H1 (cell line): ENCODE measurements around the gene NEB. TPM values are rescaled to one million over a fixed set of nuclear protein-coding genes. Genes with fewer than 3 reads are reported as not detected.

Experiments
- BCL11A ChIP-seq, 2 experiments: IDR thresholded peaks; one replicate each; pipeline ENCODE4 v1.6.1; 2011; ENCODE audit warnings: low read depth in 2 of 2, low read length in 2 of 2, mild to moderate bottlenecking in 2 of 2
- polyA plus RNA-seq, 7 experiments: library from polyadenylated mRNA; depleted of rRNA in 3 of 7; stranded (reverse) in 5 of 7; unstranded in 2 of 7; fragments of >200 nt in 5 of 7; fragments of 200-250 nt in 2 of 7; gene quantifications; 1 replicate in 5 of 7; 2 replicates in 1 of 7; 4 replicates in 1 of 7; pipeline versions ENCODE4 v1.2.1 to v1.2.3, GENCODE V29; 2011 to 2013; ENCODE audit warnings: missing spikeins in 2 of 7, mixed read lengths in 2 of 7
- total RNA-seq: library from RNA; stranded (reverse); fragmentation: NEBNext Ultra II Directional; extraction: Animal tissue kit (Norgen Biotek cat#: 25700); gene quantifications from 2 replicates; pipeline ENCODE4 v1.2.1, GENCODE V29; 2021

NEB gene
- total and polyA plus RNA-seq, 2 of the 8 experiments (the other 6 are each of a cell fraction or from before 2014, with no cell fraction given) = 1.4 to 2.5 TPM

DNA sequence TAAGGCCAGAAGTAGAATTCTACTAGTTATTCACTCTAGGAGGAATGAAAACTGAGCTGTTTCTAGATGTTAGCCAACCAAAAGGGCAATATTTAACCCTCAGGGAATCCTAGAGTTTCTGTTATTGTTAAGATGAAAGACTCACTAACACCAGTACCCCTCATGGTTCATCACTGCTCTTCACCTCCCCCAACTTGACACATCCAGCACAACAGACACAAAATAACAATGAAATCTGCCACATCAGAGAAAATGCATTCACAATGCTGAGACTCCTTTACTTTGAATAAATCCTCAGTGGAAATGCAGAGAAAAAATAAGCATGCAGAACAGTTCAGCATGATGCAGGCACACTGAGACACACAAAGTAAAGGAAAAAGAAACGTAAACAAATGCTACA lies 213.3 kb downstream of the NEB start (continued):
- no peak for TF ChIP-seq BCL11A (IDR thresholded peaks at IDR 0.05; ENCODE audit: low read depth in 2 of 2, low read length in 2 of 2)
